Left renal cortex interstitium (tissue), 4 donors: ENCODE results near the gene WDR7. TPM values are rescaled to one million over a fixed set of nuclear protein-coding genes. Genes with fewer than 3 reads are reported as not detected.

Source experiments
- DNase-seq, 4 donors: peaks; one replicate each; pipeline ENCODE4 v3.0.0-alpha.2; 2013; ENCODE audit warnings: low read depth in 4 of 4, low spot score in 2 of 4, missing footprints in 1 of 4
- polyA plus RNA-seq, 4 donors: library from polyadenylated mRNA; unstranded; fragments of 120-200 nt; gene quantifications; one replicate each; pipeline ENCODE4 v1.2.1, GENCODE V29; 2013; ENCODE audit not compliant: insufficient read length in 4 of 4

WDR7 gene
- polyA plus RNA-seq, 4 donors: 10.4 to 13.0 (median 11.5) TPM

GRCh38 chr18:56929886-56930285 is 278.7 kb downstream of the WDR7 start:
- no peak for DNase-seq

GRCh38 chr18:56933472-56933871 is 282.3 kb downstream of the WDR7 start:
- DNase-seq: no peak

- no peak for DNase-seq
These were observed 283.0 kb downstream of the WDR7 start for GRCh38 chr18:56934131-56934530.

- no peak for DNase-seq
These were observed 283.7 kb downstream of the WDR7 start for GRCh38 chr18:56934906-56935305.

GRCh38 chr18:56935434-56936040 is 284.4 kb downstream of the WDR7 start:
- DNase-seq: no peak

GRCh38 chr18:56936457-56936856 is 285.3 kb downstream of the WDR7 start:
- DNase-seq: no peak

GRCh38 chr18:56937874-56938430 is 286.8 kb downstream of the WDR7 start:
- no peak for DNase-seq

GRCh38 chr18:56945171-56946083 is 294.3 kb downstream of the WDR7 start:
- DNase-seq: no peak

- no peak for DNase-seq
These were observed 296.1 kb downstream of the WDR7 start for GRCh38 chr18:56947236-56947635.

- DNase-seq: no peak
These were observed 300.9 kb downstream of the WDR7 start for GRCh38 chr18:56952026-56952425.

- no peak for DNase-seq
These were observed 302.5 kb downstream of the WDR7 start for GRCh38 chr18:56953428-56954198.

- no peak for DNase-seq
These were observed 304.3 kb downstream of the WDR7 start for GRCh38 chr18:56955490-56955889.

GRCh38 chr18:56959120-56959519 is 308.0 kb downstream of the WDR7 start:
- DNase-seq: no peak

GRCh38 chr18:56962322-56962721 is 311.2 kb downstream of the WDR7 start:
- no peak for DNase-seq

GRCh38 chr18:56967035-56967434 is 315.9 kb downstream of the WDR7 start:
- DNase-seq: no peak

GRCh38 chr18:56973487-56973886 is 322.3 kb downstream of the WDR7 start:
- no peak for DNase-seq

- DNase-seq: no peak
These were observed 323.0 kb downstream of the WDR7 start for GRCh38 chr18:56974141-56974540.

GRCh38 chr18:56975276-56975675 is 324.1 kb downstream of the WDR7 start:
- DNase-seq: no peak

- no peak for DNase-seq
These were observed 326.1 kb downstream of the WDR7 start for GRCh38 chr18:56977309-56977708.

GRCh38 chr18:56977771-56978170 is 326.6 kb downstream of the WDR7 start:
- DNase-seq: no peak

- no peak for DNase-seq
These were observed 329.0 kb downstream of the WDR7 start for GRCh38 chr18:56980151-56980550.
